LHCN-M2 (cell line): ENCODE measurements around the gene PREX1. TPM values are rescaled to one million over a fixed set of nuclear protein-coding genes. Genes with fewer than 3 reads are reported as not detected.

Experiments
- DNase-seq: peaks from one replicate; pipeline ENCODE4 v3.0.0-alpha.2; 2012; ENCODE audit warnings: low read depth
- total RNA-seq: library from RNA; depleted of rRNA; stranded (reverse); fragments of >200 nt; gene quantifications from 2 replicates; pipeline ENCODE4 v1.2.3, GENCODE V29; 2014

PREX1 gene
- total RNA-seq, 1 experiment from 2014 or later: 28.7 TPM

DNA sequence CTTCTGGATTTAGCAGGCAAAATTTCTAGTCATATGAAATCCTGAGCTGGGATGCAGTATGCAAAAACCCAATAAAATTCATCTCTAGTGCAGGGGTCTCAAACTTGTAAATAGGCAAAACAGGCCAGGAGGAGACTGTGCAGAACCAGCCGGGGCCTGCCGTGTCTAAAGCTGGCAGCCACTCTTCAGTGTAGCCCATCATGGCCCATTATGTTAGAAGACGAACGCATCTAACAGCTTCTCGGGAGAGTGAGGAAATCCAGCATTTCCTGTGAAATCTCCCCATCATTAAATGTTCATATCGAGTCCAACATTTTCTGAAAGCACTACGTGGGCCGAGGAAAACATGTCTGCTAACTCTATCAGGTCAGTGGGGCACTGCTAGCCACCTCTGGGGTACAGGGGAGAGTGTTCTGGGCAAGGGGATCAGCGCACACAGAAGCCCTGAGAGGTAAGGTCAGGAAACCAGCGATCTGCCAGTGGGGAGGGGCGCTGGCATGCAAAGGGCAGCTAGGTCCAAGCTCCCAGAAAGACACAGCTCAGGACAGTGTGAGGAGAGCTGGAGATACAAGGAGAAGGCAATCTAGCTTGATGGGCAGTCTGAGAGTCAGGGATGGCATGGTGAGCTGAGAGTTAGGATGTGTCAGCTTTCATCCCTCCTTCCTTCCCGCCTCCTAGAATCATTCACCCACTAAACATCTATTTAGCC, 144.2 kb downstream of the PREX1 start:
- DNase-seq: no peak

DNA sequence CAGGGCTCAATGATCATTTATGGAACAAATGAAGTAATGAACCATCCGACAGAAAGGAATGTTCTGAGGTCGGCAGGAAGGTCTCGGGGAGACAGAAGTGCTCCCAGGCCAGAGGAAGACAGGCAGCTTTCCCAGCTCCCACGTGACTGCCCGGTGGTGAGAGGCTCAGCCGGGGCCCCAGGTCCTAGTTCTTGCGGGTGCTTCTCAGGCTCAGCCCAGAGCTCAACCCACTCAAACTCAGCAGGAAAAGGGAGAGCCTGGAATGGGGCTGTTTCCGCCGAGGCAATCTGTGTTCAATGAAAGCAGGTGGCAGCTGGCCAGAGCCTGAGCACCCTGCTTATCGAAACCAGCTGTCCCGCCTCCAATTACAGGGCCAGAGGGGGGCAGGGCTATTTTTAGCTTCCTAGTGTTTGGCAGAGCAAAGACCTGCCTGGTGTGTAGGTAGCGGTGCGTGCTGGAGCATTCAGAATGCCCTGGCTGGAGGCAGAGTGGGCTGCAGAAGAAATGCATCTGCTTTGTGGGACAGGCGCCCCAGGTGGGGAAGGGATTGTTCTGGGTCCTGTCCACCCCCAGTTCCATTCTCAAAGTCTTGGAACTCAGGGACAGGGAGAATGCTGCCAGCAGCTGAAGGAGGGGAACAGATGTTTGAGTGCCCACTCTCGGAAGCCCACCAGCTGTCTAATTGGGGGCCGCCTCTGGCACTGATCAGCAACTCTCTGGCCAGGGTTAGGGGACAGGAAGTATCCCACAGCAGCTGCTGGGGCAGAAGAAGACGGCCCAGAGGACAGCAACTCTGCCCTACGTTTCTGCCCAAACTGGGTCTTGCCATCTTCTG, 145.1 kb downstream of the PREX1 start:
- DNase-seq: peak; percentile 88

DNA sequence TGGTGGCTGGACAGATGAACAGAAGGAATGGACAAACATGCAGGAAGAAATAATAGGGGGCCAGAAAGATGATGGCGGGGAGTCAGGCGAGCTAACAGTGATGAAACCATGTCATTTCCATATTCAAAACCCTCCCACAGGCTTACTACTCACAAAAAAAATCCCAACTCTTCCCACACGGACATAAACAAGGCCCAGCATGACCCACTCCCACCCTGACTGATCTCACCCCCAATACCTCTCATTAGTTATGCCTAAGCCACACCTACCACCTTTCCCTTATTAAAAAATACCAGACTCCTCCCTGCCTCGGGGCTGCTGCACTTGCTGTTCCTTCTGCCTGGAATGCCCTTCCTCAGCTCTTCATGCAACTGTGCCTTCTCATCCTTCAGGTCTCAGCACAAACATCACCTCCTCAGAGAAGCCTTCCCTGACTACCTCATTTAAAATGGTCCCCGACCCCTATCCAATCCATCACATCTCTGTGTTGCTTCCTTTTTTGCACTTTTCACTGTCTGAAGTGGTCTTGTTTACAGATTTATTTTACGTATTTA, 145.8 kb downstream of the PREX1 start:
- DNase-seq: no peak

DNA sequence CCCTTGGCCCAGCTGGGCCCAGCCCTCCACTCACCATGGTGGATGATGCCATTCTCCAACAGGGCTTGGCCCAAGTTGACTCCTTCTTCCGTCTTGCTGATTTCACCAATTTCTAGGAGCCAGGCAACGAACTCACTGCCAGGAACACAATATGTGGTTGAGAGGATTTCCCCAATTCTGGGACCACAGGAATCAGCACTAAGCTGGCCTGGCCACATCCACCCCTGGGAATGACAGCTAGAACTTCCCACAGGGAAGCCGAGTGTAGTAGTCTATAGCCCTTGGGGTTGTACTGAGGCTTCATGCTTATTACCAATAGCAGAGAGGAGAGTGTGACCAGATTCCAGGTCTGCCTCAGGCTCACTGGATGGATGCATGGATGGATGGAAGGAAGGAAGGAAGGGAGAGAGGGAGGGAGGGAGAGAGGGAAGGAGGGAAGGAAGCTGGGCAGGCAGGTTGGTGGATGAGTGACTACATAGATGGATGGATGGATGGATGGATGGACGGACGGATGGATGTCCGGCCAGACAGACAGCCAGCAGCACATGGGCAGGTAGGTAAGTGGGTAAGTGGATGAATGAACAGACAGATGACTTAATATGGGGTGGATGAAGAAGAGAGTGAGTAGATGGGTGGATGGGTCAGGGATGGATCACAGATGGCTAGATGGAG, 146.5 kb downstream of the PREX1 start:
- DNase-seq: peak; percentile 14

DNA sequence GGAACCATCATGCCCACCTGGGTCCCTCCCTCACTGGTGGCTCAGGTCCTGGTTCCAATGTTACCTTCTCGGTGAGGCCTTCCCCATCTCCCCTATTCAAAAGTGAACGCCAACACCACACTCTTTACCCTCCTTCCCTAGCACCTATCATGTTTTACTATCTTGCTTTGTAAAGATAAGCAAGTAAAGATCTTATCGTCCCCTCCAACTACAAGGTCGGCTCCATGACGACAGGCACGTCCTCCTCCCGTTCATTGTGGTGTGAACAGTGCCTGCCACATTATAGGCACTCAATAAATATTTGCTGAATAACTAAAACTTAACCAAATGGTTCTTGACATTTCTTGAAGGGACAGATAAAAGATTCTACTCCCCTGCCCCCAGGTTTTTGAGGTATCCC, 147.1 kb downstream of the PREX1 start:
- no peak for DNase-seq

DNA sequence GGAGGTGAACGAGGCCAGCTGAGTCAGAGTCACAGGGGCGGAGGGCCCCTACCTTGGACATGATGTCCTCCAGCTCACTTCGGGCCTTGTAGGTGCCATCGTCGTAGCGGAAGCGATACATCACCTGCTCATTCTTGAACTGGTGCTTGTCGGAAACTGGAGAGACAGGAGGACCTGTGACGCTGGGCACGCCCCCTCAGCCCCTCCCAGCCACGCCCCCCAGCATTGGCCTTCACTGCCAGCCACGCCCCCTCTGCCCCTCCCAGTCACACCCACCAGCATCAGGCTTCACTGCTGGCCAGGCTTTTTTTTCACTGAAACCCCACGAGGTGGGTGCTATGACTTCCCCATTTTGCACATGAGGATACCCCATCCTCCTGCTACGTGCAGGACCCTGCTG, 148.2 kb downstream of the PREX1 start:
- no peak for DNase-seq

DNA sequence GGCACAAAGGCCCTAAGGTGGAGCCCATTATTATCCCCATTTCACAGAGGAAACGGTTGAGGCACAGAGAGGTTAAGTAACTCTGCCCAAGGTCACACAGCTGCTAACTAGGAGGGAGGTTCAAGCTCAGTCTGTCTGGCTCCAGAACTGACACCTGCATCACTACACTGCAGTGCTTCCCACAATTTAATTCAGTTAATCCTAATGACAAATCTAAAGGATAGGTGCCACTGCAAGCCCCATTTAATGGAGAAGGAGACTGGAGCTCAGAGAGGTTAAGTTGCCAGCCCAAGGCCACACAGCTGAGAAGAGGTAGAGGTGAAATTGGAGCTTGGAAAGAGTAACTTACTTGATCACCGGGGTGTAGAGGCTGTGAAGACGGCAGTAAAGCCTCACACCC, 148.8 kb downstream of the PREX1 start:
- no peak for DNase-seq

DNA sequence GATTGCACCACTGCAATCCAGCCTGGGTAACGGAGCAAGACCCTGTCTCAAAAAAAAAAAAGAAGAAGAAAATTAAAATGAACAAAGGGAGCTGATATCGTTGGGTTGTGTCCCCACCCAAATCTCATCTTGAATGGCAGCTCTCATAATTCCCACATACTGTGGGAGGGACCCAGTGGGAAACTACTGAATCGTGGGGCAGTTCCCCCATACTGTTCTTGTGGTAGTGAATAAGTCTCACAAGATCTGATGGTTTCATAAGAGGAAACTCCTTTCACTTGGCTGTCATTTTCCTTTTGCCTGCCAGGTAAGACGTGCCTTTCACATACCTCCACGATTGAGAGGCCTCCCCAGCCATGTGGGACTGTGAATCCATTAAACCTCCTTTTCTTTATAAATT, 149.4 kb downstream of the PREX1 start:
- no peak for DNase-seq

DNA sequence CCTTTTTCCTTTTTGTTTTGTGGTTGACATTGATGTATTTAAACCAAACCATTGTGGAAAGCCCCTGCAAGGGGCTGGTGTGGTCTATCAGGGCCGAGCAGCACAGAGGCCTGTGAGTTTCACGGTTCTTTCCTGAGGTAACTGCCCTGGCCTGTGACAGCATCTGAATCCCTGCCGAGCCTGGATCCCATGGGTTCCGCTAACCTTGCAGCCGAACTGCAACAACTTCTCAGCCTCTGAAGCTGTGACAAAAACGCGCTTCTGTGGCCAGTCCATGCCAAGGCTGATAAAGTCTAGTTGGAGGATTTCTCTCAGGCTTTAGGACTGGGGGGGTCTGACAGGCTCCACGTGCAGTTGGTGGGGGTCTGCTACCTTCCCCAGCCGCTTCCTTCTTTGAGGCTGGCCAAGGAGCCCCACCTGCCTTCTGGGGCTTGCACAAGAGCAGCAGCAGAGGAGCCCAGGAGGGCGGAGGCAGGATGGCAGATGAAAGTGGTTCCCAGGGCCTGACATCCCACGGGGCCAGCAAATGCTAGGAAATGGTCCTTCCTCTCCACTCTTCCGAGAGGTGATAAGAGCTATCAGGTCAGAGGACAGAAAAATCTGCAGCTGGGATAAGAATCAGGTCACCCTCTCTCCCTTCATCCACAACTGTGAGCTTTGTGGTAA, 150.9 kb downstream of the PREX1 start:
- DNase-seq: no peak

DNA sequence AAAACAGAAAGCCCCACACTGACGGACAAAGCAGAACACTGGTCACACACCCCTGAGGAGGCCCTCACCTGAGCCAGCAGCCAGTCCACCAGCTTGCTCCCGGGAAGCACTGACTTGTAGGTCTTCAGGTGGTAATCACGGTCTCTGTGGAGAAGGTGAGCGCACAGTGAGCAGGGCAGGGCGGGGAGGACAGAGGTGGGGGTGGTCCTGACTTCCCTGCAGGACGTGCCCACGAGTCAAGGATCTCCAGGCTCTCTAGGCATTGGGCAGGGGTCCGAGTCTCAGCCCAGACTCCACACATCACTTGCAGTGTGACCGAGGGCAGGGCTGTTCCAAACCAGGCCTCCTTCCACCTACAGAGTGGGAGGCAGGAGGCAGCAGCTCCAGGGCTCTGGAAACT, 151.7 kb downstream of the PREX1 start:
- no peak for DNase-seq

DNA sequence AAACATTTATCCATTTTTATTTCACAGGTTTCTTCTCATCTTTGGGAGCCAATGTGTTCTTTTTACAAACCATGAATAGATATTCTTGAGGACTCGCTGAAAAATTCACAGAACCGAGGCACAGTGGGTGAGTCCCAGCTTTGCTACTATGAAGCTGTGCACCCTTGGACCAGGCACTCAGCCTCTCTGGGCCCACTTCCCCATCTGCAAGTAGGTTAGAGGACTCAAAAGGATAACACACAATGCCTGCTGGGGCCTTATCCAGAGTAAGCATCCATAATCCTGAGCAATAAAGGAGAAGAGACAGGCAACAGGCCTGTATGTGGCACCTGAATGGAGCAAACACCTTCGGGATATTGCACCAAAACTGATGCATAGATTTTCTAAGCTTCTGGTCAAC, 153.3 kb downstream of the PREX1 start:
- DNase-seq: no peak

DNA sequence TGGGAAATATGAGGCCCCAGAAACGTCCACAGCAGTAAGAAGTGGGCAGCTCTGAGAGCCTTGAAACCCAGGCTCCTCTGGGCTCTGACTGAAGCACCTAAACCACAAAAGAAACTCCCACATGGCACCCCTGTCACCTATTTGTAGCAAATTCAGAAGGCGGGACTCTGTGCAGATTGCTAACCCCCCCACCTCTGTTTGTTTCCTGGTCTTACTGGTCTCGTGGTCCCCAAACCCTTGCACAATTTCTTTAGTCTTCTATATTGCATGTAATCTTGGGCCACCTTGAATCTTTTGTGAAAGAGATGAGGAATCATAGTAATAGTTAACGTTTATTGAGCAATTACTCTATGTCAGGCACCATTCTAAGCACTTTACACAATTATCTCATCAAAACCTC, 154.3 kb downstream of the PREX1 start:
- no peak for DNase-seq

DNA sequence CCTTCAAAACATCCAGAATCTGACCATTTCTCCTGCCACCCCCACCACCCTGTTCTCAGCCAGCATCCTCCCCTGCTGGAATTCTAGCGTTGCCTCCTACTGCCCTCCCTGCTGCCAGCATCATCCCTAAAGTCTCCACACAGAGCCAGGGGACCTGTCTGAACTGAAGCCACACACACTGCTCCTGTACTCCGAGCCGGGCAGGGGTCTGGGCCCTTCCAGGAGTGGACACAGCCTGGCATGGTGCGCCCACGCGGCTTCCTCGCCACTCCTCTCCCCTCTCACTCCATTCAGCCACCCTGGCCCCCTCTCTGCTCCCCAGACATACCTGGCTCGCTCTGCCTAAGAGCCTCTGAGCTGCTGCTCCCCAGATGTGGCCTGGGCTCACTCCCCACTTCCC, 155.5 kb downstream of the PREX1 start:
- DNase-seq: no peak

DNA sequence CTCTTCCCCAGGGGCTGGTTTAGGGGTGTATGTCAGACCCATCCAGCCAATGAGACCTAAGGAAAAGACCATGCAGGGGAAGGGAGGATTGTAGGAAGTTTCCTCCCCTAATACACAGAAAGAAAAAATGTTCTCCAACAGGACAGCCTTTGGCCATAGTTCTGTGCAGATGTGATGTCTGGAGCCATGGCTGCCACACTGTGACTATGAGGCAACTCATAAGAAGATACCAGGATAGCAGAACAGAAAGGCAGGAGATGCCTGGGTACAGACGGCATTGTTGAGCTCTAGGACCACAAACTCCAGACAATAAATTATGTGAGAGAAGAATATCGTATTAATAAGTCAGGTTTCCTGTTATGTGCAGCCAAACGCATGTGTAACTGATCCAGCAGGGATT, 156.7 kb downstream of the PREX1 start:
- DNase-seq: no peak

DNA sequence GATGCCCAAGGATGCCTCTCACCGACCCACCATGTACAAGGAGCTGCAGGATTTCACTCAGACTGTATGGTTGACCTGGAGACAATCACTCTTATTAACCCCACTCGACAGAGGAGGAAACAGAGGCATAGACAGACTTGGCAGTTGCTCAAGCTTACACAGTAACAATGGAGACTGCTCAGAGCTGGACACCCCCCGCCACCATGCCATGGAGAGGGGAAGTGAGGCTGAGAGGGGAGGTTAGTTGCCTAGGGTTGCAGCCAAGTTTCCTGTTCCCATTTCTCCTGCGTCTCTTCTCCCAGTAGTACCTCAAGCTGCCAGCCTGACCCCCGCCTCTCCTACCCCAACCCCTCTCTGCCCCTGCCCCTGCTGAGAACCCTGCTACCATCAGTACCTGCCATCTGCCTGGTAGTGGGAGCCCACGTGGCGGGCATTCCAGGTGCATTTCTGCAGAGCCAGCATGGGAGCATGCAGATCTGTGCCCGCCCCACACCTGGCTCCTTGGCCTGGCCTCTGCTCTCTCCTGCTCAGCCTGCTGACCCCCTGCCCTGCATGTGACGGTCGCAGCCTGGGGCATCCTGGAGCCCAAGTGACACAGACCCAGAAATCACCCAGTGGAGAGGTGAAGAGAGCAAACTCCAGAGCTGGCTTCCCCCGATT, 157.7 kb downstream of the PREX1 start:
- no peak for DNase-seq

DNA sequence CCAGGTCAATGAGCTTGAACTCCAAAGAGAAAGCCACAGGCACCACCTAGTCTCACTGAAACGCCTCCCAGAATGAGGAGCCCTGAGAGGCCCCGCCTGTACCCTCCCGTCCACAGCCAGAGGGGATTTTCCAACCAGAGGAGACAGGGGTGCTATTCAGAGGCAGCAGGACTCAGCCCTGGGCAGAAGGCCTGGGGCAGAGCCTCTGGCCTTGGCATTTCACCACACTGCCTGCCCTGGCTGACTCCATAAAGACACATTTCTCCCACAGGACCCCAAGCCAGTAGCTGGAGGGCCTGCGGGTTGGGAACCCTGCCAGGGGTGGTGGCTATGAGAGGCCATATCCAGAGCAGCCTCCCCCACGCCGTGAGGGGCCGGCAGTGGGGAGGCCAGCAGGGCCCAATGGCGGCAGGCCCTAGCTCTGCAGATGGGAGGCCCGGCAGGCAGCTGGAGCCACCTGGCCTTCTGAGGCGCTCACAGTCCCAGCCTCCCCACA, 159.3 kb downstream of the PREX1 start:
- DNase-seq: no peak

DNA sequence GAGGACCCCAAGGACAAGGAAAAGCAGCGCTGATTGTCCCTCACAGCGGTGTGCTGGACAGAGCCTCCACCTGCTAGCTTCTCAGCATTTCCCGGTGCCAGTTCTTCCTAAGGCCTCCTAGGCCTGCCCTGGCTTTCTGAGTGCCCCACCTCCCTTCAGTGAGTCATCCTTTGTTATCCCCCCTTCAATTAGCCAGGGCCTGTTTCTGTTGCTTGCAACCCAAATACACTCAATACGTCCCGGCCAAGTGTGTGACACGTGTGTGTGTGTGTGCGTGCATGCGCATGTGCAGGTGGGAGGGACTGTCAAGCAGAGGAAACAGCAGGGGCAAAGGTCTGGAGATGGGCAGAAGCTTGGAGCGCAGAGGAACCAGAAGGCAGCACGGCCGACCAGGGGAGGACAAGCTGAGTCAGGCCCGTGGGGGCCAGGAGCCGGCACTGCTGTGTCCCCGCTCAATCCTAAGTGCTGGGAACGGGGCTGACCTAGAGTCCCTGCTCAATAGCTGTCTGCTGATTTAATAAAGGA, 159.8 kb downstream of the PREX1 start:
- no peak for DNase-seq

DNA sequence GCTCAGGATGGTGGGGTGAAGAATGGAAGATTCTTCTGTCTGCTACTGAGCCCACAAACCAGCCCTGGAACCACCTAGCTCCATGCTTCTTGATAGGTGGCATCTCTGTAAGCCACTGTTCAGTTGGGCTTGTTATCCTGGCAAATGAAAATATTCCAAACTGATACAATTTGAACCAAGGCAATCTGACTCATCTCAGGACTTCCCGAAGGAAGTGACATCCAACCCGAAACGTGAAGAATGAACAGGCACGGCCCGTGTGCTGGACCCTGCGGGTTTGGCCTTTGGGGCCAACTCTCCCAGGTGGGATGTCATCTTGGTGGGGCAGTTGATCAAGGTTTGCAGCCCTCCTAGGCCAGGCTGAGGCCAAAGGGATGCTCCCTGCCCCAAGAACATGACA, 160.3 kb downstream of the PREX1 start:
- DNase-seq: no peak

DNA sequence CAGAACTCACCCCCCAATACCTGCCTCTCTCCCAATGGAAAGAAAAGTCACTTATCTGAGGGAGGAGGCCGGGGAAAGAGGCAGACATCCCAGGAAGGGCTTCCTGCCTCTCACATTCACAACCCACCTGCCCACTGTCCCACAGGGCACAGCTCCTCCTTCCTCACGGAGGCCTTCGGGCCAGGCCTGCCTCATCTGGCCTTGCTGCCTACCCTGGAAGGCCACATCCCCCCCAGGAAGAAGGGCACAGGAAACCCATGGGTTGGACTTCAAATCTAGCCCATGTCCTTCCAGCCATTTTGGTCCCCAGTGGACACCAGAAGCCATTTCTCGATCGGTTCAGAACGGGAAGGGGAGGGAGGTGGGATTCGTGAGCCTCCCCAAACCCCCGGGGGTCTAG, 162.0 kb downstream of the PREX1 start:
- DNase-seq: no peak

DNA sequence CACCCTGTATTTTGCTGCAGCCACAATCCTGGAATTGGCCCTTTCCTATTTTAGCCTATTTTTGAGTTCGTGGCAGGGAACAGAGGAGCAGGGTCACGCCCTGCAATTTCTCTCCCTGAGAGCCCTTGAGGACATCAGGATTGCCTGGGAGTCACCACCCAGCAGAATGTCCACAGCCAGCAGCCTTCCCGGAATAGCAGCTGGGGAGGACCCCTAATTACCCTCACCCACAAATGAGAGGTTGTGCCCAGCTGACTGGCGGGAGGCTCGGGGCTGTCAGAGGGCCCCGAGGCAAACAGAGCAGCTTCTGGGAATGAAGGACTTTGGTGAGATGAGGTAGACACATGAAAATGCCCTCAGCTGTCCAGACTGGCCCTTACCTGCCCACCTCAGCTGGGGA, 165.1 kb downstream of the PREX1 start:
- no peak for DNase-seq
